ENCODE results near the gene SQSTM1.

DNA sequence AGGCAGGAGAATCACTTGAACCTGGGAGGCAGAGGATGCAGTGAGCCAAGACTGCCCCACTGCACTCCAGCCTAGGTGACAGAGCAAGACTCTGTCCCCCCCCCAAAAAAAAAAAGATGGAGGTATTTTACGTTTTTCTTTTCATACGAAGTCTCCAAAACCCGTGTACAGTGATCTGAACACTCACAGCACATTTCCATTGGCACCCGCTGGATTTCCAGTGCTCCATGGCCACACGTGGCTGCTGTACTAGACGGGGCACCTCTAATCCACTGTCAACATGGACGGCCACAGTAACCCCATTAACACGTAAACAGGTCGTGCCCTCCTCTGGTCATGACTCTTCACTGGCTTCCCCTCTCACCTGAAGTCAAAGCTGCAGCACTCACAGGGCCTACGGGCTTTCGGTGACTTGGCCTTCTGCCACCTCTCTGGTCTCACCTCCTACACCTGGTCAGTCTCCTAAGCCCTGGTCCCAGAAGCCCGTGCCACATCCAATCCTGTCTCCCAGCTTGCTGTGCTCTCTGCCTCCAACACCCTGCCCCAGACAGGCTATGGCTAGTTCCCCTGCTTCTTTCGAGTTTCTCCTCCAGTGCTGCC lies 64.9 kb downstream of the SQSTM1 start:
- TF ChIP-seq EZH2phosphoT487 (IDR thresholded peaks at IDR 0.05; ENCODE audit: insufficient read depth, low read depth) (no peak), EZH2 (IDR thresholded peaks at IDR 0.05; ENCODE audit: insufficient read depth, poor library complexity, severe bottlenecking) (no peak)

Measured in GM23248 (cell line).